ENCODE results near the gene GLDN.

- TF ChIP-seq CTCF (IDR thresholded peaks at IDR 0.05; ENCODE audit: low read length) (no peak), EZH2 (optimal IDR thresholded peaks at IDR 0.05; ENCODE audit: low read depth, low read length) (no peak)
Measured at GRCh38 chr15:51315726-51316125, 25.7 kb upstream of the GLDN start.
